K562 (cell line): ENCODE results near the gene AGXT. TPM values are rescaled to one million over a fixed set of nuclear protein-coding genes. Genes with fewer than 3 reads are reported as not detected.

Experiments used
- ATAC-seq: fragments of 200-7000 bp; cut with Tn5 transposase; 3 replicates; pipeline ENCODE4 v1.9.1; 2020; ENCODE audit warnings: moderate library complexity
- BruUV-seq: library from RNA; stranded (reverse); fragments of 400-500 nt; replicated peaks from 2 replicates; lab custom pipeline; 2021; lab: Mats Ljungman, UMichigan
- CTCF ChIA-PET: fragments of 300-600 bp; formaldehyde crosslinking; extraction: SDS; loops from one replicate; lab custom pipeline; 2021; ENCODE audit warnings: low intra/inter-chr PET ratio; lab: Yijun Ruan, JAX
- POLR2A ChIA-PET: fragments of 300-600, 350-650 bp; sonication (Branson Sonifier 250); formaldehyde crosslinking; extraction: SDS; loops from one replicate; lab custom pipeline; 2021; ENCODE audit warnings: antibody characterized with exemption, inconsistent platforms; lab: Yijun Ruan, JAX
- DNase-seq, 4 experiments: peaks; one replicate each; pipeline versions ENCODE4 v3.0.0 to v3.0.0-alpha.2; 2011 to 2018; ENCODE audit warnings: low spot score in 3 of 4, mixed read lengths in 3 of 4; ENCODE audit errors: extremely low read depth in 1 of 4
- FAIRE-seq: peaks from 2 replicates; lab custom pipeline; 2011; peaks lifted over from hg19 to GRCh38; lab: Jason Lieb, UNC
- H2AFZ ChIP-seq: 2 replicates; pipeline ENCODE4 v1.6.0; 2011; ENCODE audit warnings: low read depth, low read length, control low read depth, inconsistent platforms
- H3K27ac ChIP-seq: fragments of 200-600 bp; 3 replicates; pipeline ENCODE4 v1.8.0; 2011; ENCODE audit warnings: low read depth, mild to moderate bottlenecking, control low read depth, inconsistent platforms, low read length, moderate library complexity, mixed read lengths; ENCODE audit errors: extremely low read depth
- H3K27me3 ChIP-seq, 2 experiments: fragments of 300-600 bp in 1 of 2; 2 replicates in 1 of 2; 3 replicates in 1 of 2; pipeline versions ENCODE4 v1.6.0 to v1.8.0; 2011; ENCODE audit warnings: inconsistent platforms in 2 of 2, low read length in 2 of 2, mild to moderate bottlenecking in 1 of 2, mixed read lengths in 1 of 2, moderate library complexity in 1 of 2; ENCODE audit not compliant: control insufficient read depth in 2 of 2, insufficient read depth in 2 of 2
- H3K36me3 ChIP-seq: fragments of 300-600 bp; 3 replicates; pipeline ENCODE4 v1.8.0; 2011; ENCODE audit warnings: mild to moderate bottlenecking, low read length, inconsistent platforms; ENCODE audit not compliant: control insufficient read depth, insufficient read depth
- H3K4me1 ChIP-seq, 2 experiments: fragments of 200-600 bp in 1 of 2; replicated peaks in 1 of 2; 2 replicates in 1 of 2; 3 replicates in 1 of 2; pipeline versions ENCODE4 v1.5.1 to v1.8.0; 2011; ENCODE audit warnings: inconsistent platforms in 2 of 2, low read length in 2 of 2, mild to moderate bottlenecking in 1 of 2, mixed read lengths in 1 of 2, moderate library complexity in 1 of 2; ENCODE audit not compliant: control insufficient read depth in 2 of 2, insufficient read depth in 2 of 2
- H3K4me2 ChIP-seq: 2 replicates; pipeline ENCODE4 v1.6.1; 2011; ENCODE audit warnings: low read length, control low read depth, inconsistent platforms, mixed read lengths; ENCODE audit not compliant: insufficient read depth
- H3K4me3 ChIP-seq: fragments of 200-600 bp; sonication (generic), shearing (Covaris generic); 2 replicates; pipeline ENCODE4 v1.5.1; 2016; ENCODE audit warnings: control low read depth, inconsistent platforms
- H3K79me2 ChIP-seq: fragments of 200-600 bp; 3 replicates; pipeline ENCODE4 v1.8.0; 2011; ENCODE audit warnings: low read length, inconsistent platforms; ENCODE audit not compliant: control insufficient read depth, insufficient read depth
- H3K9ac ChIP-seq, 2 experiments: 2 replicates each; pipeline versions ENCODE4 v1.6.0 to v1.6.1; 2011; ENCODE audit warnings: low read depth in 2 of 2, low read length in 2 of 2, control low read depth in 1 of 2, inconsistent platforms in 1 of 2, mild to moderate bottlenecking in 1 of 2, mixed read lengths in 1 of 2; ENCODE audit not compliant: insufficient read depth in 1 of 2
- H3K9me1 ChIP-seq: one replicate; pipeline ENCODE4 v1.6.0; 2011; ENCODE audit warnings: inconsistent platforms, mild to moderate bottlenecking, low read length, moderate library complexity; ENCODE audit not compliant: control insufficient read depth, insufficient read depth
- H3K9me3 ChIP-seq: replicated peaks from 2 replicates; pipeline ENCODE4 v1.5.1; 2011; ENCODE audit warnings: low read depth, low read length, inconsistent platforms; ENCODE audit not compliant: control insufficient read depth, insufficient read depth
- H4K20me1 ChIP-seq: replicated peaks from 2 replicates; pipeline ENCODE4 v1.6.1; 2011; ENCODE audit warnings: low read length, inconsistent platforms, mixed read lengths; ENCODE audit not compliant: control insufficient read depth, insufficient read depth
- CBX2 ChIP-seq: fragments of 200-600 bp; sonication (generic); IDR thresholded peaks from one replicate; pipeline ENCODE4 v1.6.1; 2012; ENCODE audit warnings: mild to moderate bottlenecking, low read length, inconsistent platforms; ENCODE audit not compliant: insufficient read depth, poor library complexity, severe bottlenecking
- CEBPG ChIP-seq, 3 experiments: fragments of 200-800 bp in 1 of 3; sonication (Bioruptor generic) in 1 of 3; sonication (generic) in 1 of 3; formaldehyde crosslinking in 1 of 3; IDR thresholded peaks in 2 of 3; conservative IDR thresholded peaks in 1 of 3; 2 replicates each; pipeline versions ENCODE4 v1.6.1 to v1.8.0; 2016 to 2022; ENCODE audit warnings: missing compliant biosample characterization in 2 of 3, missing genetic modification characterization in 2 of 3, mild to moderate bottlenecking in 1 of 3, missing genetic modification reagents in 1 of 3
- ID3 ChIP-seq, 2 experiments: fragments of 250-450 bp in 1 of 2; fragments of 450-650 bp in 1 of 2; sonication (Bioruptor Pico) in 1 of 2; IDR thresholded peaks; 2 replicates each; pipeline versions ENCODE4 v1.6.1 to v1.8.0; 2016 to 2021; ENCODE audit warnings: mild to moderate bottlenecking in 2 of 2, moderate library complexity in 2 of 2, missing compliant biosample characterization in 1 of 2, missing genetic modification characterization in 1 of 2
- IRF1 ChIP-seq: sonication (generic); formaldehyde crosslinking; IDR thresholded peaks from 2 replicates; pipeline ENCODE4 v1.8.0; 2022; ENCODE audit warnings: missing genetic modification reagents, mild to moderate bottlenecking, borderline replicate concordance
- STAT5B ChIP-seq: fragments of 250-450 bp; sonication (Bioruptor Pico); IDR thresholded peaks from 2 replicates; pipeline ENCODE4 v1.8.0; 2021; ENCODE audit warnings: mild to moderate bottlenecking, inconsistent platforms
- ZBTB8A ChIP-seq: fragments of 450-650 bp; IDR thresholded peaks from 2 replicates; pipeline ENCODE4 v1.6.1; 2018; ENCODE audit warnings: mild to moderate bottlenecking, moderate library complexity; ENCODE audit not compliant: partially characterized antibody
- ZFP36 ChIP-seq: fragments of 150-350 bp; IDR thresholded peaks from 2 replicates; pipeline ENCODE4 v1.6.1; 2018; ENCODE audit warnings: low read length, low read depth; ENCODE audit not compliant: partially characterized antibody
- ZNF518B ChIP-seq: fragments of 250-450 bp; sonication (Bioruptor Pico); IDR thresholded peaks from 2 replicates; pipeline ENCODE4 v1.5.0; 2021; ENCODE audit warnings: mild to moderate bottlenecking, moderate library complexity
- ZNF785 ChIP-seq: fragments of 250-450 bp; sonication (Bioruptor Pico); IDR thresholded peaks from 2 replicates; pipeline ENCODE4 v1.4.0; 2020; ENCODE audit warnings: mild to moderate bottlenecking
- WGBS: fragments of 100-300 bp; shearing (Covaris generic); methylation state at CpG from one replicate; pipeline ENCODE4 v1.1.6; 2016; ENCODE audit warnings: low coverage, mixed read lengths; ENCODE audit not compliant: insufficient coverage; ENCODE audit errors: missing lambda C conversion rate; 5-methylcytosine and 5-hydroxymethylcytosine counted together
- in situ Hi-C: fragments of 300-500 bp; cut with MboI; formaldehyde crosslinking; loops from 4 replicates; pipeline ENCODE4 v1.15.0; 2018; ENCODE audit warnings: inconsistent platforms, mixed read lengths
- intact Hi-C: fragments of 100-400 bp; cut with micrococcal nuclease; formaldehyde crosslinking; loops from 2 replicates; pipeline ENCODE4 v1.14.2; 2022
- polyA plus RNA-seq, 8 experiments: library from polyadenylated mRNA; depleted of rRNA in 4 of 8; stranded (reverse) in 5 of 8; unstranded in 3 of 8; fragments of >200 nt; fragmentation: Nextera tagmentation in 2 of 8; fragmentation: Illumina TruSeq in 1 of 8; extraction: Ambion mirVana in 2 of 8; extraction: Trizol in 1 of 8; gene quantifications; 2 replicates each; pipeline versions ENCODE4 v1.2.1 to v1.2.3, GENCODE V29; 2011 to 2014; ENCODE audit warnings: inconsistent platforms in 1 of 8, missing spikeins in 1 of 8
- total RNA-seq, 7 experiments: library from RNA; depleted of rRNA in 6 of 7; stranded (reverse); fragments of >200 nt in 6 of 7; fragmentation: Illumina TruSeq in 2 of 7; extraction: Trizol in 2 of 7; gene quantifications; 2 replicates each; pipeline versions ENCODE4 v1.2.1 to v1.2.3, GENCODE V29; 2011 to 2021; ENCODE audit warnings: low replicate concordance in 1 of 7

Gene AGXT
- total and polyA plus RNA-seq, 9 of the 15 experiments (the other 6 are each of a cell fraction or from before 2014, with no cell fraction given): 0.18 TPM; not detected in 8

GRCh38 chr2:240857039-240858008, 11.3 kb upstream of the AGXT start:
- H3K4me2 ChIP-seq: no peak overlapping the region

More at GRCh38 chr2:240857039-240858008, 11.3 kb upstream of the AGXT start:
- intact Hi-C loops: no loop called here
- H3K36me3 ChIP-seq: no peaks in the 10 kb centered on the region
- H3K79me2 ChIP-seq: no peaks in the 10 kb centered on the region
- H3K4me3 ChIP-seq: no peak overlapping the region
- CTCF ChIA-PET: no interaction called here
- ATAC-seq: no peak
- 5% methylated on average over 17 of the region's 21 CpGs for WGBS
- no peak overlapping the region for H2AFZ ChIP-seq
- BruUV-seq: no TSS peak
- no peak overlapping the region for H3K27ac ChIP-seq
- TF ChIP-seq ID3 (CRISPR knock-in tag; IDR thresholded peaks at IDR 0.05) (no peak), ID3 (tag; IDR thresholded peaks at IDR 0.05) (no peak), ZNF785 (CRISPR knock-in tag) (no peak), ZBTB8A (no peak), ZNF518B (CRISPR knock-in tag) (no peak), STAT5B (CRISPR knock-in tag) (no peak), IRF1 (CRISPR knock-in tag) (no peak), ZFP36 (no peak), CEBPG (CRISPR knock-in tag; IDR thresholded peaks at IDR 0.05) (no peak), CEBPG (tag; conservative IDR thresholded peaks at IDR 0.05 in 1 of 2, IDR thresholded peaks at IDR 0.05 in 1 of 2) (no peak), CBX2 (no peak)
- peaks cover 0 to 4% of the 10 kb centered on the region in 2 experiments; a peak in 2 of 5 replicates for H3K4me1 ChIP-seq
- H3K27me3 ChIP-seq: peaks cover 0 to 23% of the 10 kb centered on the region in 2 experiments; a peak in 2 of 5 replicates
- peaks cover 2% of the 10 kb centered on the region for H3K9me1 ChIP-seq
- no peak for DNase-seq
- no peak for FAIRE-seq
- in situ Hi-C loops: no loop called here
- no peaks in the 10 kb centered on the region for H4K20me1 ChIP-seq
- POLR2A ChIA-PET: no interaction called here
- H3K9me3 ChIP-seq: no peaks in the 10 kb centered on the region
- no peak overlapping the region; a peak in 1 of 4 replicates for H3K9ac ChIP-seq
